D721Med (cell line): ENCODE data around the gene ALPL.

Experiments
- DNase-seq: peaks from one replicate; pipeline ENCODE4 v3.0.0; 2011; ENCODE audit warnings: low spot score; ENCODE audit not compliant: insufficient read length
- FAIRE-seq: peaks from 2 replicates; lab custom pipeline; 2011; peaks lifted over from hg19 to GRCh38; lab: Jason Lieb, UNC
- TF ChIP-seq, protein P1 (sequence below): IDR thresholded peaks from 2 replicates; pipeline ENCODE4 v1.5.1; 2012; ENCODE audit warnings: mild to moderate bottlenecking, control low read depth; ENCODE audit not compliant: insufficient read depth; ENCODE audit errors: missing control alignments

ALPL gene

DNA sequence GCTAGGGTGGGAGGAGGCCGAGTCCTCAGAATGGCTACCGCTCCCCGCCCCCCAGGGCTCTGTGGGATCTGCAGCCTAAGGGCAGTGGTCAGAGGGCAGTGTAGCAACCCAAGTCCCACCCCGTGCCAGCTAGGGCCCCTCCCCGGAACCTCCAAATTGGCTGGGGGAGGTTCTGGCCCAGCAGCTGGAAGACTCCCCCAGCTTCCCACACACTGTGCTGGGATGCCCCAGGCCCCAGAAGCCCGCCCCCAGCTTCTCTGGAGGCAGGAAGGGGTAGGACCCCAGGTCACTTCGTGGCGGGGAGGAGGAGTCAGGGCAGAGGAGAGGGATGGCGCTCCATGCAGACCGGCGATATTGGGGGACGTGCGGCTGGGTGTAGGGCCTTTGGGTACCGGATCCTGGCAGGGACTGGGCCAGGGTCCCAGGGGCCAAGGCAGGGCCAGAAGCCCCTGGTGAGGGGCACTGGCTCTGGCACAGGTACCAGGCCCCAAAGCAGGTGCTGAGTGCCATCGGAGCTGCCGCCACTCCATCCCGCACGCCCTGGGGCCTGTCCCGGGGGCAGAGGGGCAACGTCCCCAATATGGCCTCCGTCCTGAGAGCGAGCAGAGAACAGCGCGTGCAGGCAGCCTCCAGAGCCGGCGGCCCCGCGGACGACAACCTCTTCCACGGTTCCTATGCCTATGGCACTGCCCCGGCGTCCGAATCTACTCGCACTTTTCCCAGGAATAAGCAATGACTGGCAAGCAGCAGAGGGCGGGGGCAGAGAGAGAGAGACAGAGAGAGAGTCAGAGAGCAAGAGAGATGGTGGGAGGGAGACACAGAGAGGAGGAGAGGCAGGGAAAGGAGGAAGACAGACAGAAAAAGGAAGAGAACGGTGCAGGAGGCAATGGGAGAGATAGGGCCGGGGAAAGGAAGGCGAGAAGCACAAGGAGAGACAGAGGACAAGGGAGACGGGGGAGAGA lies 94.2 kb downstream of the ALPL start:
- FAIRE-seq (no peak), DNase-seq (no peak)
- TF ChIP-seq, protein P1, sequence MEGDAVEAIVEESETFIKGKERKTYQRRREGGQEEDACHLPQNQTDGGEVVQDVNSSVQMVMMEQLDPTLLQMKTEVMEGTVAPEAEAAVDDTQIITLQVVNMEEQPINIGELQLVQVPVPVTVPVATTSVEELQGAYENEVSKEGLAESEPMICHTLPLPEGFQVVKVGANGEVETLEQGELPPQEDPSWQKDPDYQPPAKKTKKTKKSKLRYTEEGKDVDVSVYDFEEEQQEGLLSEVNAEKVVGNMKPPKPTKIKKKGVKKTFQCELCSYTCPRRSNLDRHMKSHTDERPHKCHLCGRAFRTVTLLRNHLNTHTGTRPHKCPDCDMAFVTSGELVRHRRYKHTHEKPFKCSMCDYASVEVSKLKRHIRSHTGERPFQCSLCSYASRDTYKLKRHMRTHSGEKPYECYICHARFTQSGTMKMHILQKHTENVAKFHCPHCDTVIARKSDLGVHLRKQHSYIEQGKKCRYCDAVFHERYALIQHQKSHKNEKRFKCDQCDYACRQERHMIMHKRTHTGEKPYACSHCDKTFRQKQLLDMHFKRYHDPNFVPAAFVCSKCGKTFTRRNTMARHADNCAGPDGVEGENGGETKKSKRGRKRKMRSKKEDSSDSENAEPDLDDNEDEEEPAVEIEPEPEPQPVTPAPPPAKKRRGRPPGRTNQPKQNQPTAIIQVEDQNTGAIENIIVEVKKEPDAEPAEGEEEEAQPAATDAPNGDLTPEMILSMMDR, result no peak

DNA sequence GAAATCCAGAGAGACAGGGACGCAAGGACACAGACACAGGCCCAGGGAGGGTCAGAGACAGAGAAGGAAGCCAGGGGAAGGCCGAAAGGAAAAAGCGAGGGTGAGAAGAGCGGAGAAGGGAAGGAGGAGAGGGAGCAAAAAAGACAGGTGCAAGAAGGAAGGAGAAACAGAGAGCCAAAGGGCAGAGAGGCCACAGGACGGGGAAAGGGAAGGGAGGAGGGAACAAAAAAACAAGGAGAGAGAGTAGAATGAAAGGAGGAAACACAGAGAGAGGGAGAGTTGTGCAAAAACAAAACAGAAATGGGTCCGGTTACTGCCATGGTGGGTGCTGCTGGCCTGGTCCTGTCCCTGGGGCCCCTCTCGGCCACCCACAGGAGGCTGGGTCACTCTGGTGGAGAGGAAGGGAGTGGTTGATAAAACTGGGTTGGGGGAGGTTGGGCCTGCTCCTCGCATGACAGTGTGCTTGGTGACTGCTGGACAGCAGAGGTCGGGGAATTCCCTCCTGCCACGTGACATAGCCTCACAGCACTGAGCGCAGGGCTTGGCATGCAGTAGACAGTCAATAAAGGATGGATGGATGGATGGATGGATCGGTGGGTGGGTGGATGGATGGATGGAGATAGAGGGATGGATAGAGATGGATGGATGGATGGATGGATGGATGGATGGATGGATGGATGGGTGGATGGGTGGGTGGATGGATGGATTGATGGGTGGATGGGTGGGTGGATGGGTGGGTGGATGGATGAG lies 95.2 kb downstream of the ALPL start:
- DNase-seq (no peak), FAIRE-seq (no peak)
- TF ChIP-seq, protein P1, result no peak

DNA sequence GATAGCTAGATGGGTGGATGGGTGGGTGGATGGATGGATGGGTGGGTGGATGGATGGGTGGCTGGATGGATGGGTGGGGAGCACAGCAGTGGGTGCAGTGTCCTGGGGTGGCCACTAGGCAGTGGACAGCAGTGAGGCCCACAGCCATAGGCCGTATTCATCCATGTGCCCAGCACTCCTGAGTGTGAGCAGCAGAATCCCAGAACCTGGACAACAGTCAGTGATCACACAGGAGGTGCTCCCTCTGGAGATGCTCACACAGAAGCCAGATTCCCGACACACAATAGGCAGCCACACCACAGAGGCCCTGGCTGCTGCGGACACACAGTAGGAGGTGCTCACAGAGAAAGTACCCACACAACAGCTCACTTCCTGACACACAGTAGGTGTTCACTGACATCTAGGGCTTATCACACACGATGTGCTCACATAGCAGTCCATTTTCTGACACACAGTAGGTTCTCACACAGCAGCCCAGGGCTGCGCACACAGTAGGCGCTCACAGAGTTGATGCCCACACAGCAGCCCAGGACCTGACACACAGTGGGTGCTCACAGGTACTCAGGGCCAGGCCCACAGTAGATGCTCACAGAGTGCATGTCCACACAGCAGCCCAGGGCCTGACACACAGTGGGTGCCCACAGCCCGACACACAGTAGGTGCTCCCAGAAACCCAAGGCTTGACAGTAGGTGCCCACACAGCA lies 95.9 kb downstream of the ALPL start:
- TF ChIP-seq, protein P1, result no peak
- FAIRE-seq, result no peak
- DNase-seq, result no peak

DNA sequence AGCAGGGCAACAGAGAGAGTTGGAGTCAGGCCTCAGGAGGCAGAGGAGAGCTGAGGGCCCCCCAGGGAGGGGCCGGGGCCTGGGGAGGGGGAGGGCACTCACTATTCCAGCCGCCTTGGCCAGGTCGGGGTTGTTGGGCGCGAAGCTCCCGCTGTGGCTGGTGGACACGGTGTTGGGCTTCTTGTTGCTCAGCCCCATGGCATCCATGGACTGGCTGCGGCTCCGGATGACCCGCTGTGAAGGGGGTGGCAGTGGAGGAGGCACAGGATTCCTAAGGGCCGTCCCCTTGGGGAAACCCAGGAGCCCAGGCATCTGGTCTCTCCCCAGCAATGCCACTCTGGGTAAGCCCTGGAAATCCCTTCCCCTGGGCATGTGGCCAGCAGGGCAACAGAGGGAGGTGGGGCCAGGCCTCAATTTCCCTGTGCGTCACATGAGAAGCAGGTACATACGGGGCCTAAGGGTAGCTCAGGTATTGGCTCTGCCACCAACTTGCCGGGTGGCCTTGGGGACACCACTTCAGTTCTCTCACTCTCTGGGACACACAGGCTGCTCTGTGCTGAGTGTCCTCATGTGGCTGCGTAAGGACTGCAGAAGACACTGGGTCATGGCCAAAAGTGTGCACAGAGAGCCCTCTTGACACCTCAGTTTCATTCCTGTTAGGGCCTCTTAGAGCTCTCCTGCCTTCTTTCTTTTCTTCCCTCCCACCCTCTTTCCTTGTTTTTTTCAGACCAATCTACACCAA lies 96.9 kb downstream of the ALPL start:
- TF ChIP-seq, protein P1, result no peak
- no peak for FAIRE-seq
- DNase-seq, result no peak

DNA sequence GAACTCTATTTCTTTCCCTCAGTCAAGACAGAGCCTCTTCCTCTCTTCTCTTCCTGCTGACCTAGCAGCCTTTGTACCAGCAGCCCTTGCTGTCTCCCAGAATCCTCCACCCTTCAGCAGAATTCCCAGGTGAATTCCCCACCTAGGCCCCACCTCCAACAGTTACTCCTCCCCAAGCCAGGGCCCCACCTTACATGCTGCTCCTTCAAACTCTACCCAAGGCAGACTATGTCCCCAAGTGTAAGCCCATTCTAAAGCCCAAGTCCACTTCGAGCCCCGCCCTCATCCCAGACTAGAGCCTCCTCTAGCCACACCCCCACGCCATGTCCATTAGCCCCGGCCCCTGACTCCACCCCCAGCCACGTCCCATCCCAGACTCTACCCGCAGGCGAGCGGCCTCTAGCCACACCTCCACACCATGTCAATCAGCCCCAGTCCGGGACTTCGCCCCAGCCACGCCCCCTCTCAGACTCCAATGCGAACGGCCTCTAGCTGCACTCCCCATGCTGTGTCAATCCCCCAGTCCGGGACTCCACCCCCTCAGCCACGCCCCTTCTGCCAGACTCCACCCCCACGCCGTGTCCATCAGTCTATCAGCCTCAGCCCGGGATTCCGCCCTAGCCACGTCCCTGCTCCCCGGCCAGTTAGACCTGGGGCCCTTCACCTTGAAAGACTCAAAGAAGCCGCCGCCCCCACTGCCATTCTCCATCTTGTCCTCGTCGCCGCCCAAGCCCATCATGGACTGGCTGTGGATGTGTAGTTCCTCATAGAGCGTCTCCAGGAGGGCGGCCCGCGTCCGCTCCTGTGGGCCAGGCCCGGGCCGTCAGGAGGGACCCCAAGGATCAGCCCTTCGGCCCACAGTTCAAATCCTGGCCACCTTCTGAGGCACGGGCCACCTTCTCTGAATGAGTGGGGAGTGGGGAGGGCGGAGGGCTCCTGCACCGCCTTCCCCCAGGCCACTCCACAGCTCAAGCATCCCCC lies 98.6 kb downstream of the ALPL start:
- TF ChIP-seq, protein P1, result no peak
- DNase-seq (no peak), FAIRE-seq (no peak)

DNA sequence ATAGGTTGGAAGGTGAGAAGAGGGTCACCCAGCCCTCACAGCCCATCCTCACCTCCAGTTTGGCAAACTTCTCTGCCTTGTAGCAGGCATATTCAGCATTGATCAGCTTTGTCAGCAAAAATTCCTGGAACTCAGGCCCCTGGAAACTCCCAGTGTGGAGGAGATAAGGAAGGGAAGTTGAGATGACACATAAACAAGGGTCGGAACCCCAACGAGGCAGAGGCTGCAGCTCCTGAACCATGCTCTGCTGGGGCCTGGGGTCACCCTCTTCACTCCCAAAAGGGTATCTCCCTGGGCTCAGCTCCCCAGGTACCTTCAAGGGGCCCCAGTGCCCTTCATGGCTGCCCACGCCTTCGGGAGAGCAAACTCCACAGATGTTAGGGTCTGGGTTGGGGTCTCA lies 99.6 kb downstream of the ALPL start:
- DNase-seq, result no peak
- TF ChIP-seq, protein P1, result no peak
- no peak for FAIRE-seq
